ENCODE measurements around the gene NTNG1.
"Not testable (repeated sequence)": the region's sequence is repeated elsewhere in the genome, so short reads cannot be mapped to it uniquely, and the experiment has no call there.

GRCh38 chr1:107164901-107165300, 24.1 kb downstream of the NTNG1 start:
- TF ChIP-seq EZH2 (IDR thresholded peaks at IDR 0.05; ENCODE audit: borderline replicate concordance, control insufficient read depth, low read depth, low read length); POLR2A (IDR thresholded peaks at IDR 0.05; ENCODE audit: low read depth, low read length); ESRRA (IDR thresholded peaks at IDR 0.05; ENCODE audit: low read length); POLR2AphosphoS5 (IDR thresholded peaks at IDR 0.05; ENCODE audit: low read length): not testable (repeated sequence)
- TF ChIP-seq, protein P1, sequence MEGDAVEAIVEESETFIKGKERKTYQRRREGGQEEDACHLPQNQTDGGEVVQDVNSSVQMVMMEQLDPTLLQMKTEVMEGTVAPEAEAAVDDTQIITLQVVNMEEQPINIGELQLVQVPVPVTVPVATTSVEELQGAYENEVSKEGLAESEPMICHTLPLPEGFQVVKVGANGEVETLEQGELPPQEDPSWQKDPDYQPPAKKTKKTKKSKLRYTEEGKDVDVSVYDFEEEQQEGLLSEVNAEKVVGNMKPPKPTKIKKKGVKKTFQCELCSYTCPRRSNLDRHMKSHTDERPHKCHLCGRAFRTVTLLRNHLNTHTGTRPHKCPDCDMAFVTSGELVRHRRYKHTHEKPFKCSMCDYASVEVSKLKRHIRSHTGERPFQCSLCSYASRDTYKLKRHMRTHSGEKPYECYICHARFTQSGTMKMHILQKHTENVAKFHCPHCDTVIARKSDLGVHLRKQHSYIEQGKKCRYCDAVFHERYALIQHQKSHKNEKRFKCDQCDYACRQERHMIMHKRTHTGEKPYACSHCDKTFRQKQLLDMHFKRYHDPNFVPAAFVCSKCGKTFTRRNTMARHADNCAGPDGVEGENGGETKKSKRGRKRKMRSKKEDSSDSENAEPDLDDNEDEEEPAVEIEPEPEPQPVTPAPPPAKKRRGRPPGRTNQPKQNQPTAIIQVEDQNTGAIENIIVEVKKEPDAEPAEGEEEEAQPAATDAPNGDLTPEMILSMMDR (IDR thresholded peaks at IDR 0.05 in 2 of 3, conservative IDR thresholded peaks at IDR 0.05 in 1 of 3; ENCODE audit: control insufficient read depth in 2 of 3, extremely low read depth in 1 of 3, insufficient read depth in 1 of 3, low read depth in 3 of 3, low read length in 3 of 3), result not testable (repeated sequence)
